GM21360 (cell line): ENCODE measurements around the gene HES2.
A peak's percentile ranks its signal among the peaks of the same experiment; 100 is the strongest.
"Not testable (repeated sequence)": the region's sequence is repeated elsewhere in the genome, so short reads cannot be mapped to it uniquely, and the experiment has no call there.

Experiments used
- ATAC-seq: cut with Tn5 transposase; IDR thresholded peaks from one replicate; pipeline ENCODE4 v1.9.1; 2021; ENCODE audit warnings: mild to moderate bottlenecking, moderate library complexity; ENCODE audit not compliant: unreplicated experiment

HES2 gene

DNA sequence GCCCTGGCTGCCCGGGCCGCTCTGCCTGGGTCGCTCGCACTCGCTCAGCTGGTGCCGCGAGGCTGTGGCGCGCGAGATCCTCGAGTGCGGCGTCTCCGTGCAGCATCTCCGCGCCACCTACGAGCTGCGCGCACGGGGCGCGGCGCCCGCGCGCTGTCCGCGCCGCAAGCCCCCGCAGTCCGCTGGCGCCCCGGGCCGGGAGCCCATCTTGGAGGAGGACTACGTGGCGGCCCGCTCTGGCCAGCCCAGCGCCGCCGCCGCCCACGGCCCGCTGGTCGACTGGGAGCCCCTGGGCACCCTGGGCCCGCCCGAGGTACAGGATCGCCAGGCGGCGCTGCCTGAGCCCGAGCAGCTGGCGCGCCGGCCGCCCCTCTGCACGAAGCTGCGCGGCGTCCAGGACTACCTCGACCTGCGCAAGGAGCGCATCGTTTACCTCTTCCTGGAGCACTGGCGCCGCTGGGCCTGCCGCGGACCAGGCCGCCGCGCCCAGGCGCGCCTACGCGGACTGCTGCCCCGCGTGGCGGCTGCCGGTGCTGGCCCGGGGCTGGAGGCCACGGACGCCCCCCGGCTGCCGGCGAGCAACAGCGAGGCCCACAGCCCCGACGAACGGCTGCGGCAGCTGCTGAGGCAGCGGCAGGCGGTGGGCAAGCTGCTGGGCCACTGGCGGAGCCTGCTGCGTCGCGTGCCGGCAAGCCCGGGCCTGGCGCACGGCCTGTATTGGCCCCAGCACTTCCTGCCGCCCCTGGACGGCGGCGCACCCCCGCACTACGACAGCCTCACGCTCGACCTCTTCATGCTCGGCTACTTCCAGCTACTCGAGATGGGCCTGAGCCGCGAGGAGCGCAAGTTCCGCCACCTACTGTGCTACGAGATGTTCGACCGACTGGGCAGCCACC is 35.4 kb upstream of the HES2 start:
- no peak for ATAC-seq

DNA sequence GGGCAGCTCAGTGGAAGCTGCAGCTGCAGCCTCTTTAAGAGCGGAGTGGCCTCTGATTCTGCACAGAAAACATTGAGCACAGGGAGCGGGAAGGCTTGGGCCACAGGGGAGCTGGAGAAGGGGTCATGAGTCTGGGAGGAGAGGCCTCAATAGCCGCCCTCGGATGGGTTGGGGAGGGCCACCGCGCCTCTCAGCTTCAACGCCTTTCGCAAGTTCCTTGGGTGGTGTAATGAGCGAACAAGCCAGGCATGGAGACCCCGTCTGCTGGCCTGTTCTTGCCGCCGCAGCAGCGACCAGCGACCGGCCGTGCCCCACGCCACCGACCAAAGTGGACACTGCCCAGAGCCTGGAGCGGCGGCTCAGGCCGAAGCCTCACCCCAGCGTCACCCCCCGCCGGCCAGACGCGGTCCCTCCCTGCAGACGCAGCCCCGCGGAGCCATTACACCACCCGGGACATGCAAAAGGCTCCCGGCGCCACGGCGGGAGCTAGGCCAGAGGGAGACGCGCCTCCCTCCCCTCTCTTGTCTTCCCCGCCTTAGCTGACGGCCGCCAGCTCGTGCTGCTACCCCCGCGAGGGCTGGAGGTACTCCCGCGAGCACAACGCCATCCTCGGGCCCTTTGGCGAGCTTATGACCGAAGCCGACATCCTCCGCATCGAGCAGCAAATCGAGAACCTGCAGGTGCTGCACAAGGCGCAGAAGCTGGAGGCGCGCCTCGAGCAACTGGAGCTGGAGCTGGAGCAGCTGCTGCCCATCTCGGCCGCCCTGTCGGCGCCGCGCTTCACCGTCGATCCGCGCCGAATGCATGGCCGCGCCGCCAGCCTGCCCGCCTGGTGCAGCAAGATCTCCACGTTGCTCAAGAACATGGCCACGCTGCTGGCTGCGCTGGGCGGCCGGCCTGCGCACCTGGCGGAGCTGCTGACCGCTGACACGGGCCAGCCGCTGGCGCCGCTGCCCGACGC is 34.5 kb upstream of the HES2 start:
- ATAC-seq, result not testable (repeated sequence)

DNA sequence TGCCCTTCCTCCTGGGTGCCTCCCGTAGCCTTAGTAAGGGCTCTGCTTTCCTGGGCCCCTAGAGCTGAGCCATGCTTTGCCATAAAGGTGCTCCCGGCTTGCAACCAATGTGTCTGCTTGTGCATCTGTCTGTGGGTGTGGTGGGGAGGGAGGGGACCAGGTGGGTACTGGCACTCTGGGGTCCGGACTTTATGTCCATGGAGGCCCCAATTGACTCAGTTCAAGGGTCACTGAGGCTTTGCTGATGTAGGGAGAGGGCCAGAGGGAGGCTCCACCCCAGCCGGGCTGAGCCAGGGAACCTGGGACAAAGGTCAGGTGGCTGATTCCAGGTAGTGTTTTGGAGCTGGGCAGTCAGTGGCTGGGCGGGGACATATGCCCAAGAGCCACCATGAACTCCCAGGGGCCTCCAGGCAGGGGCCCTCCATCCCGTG is 31.2 kb upstream of the HES2 start:
- no peak for ATAC-seq

DNA sequence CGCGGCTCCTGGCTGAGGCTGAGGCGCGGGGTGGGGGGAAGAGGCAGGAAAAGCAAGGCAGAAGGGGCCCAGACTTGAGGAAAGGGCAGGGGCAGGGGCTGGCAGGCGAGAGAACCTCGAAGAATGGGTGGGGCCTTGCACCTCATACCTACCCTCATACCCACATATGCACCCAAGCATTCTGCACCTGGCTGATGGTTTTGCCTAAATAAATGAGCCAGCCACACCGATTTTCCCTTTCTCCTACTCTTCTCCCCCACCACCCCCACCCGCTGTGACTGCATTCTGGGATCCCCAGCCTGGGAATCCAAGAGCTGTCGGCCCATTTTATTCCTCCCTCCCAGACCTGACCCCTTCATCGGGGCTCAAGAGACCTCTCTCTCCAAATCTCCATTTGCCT is 30.8 kb upstream of the HES2 start:
- not testable (repeated sequence) for ATAC-seq

DNA sequence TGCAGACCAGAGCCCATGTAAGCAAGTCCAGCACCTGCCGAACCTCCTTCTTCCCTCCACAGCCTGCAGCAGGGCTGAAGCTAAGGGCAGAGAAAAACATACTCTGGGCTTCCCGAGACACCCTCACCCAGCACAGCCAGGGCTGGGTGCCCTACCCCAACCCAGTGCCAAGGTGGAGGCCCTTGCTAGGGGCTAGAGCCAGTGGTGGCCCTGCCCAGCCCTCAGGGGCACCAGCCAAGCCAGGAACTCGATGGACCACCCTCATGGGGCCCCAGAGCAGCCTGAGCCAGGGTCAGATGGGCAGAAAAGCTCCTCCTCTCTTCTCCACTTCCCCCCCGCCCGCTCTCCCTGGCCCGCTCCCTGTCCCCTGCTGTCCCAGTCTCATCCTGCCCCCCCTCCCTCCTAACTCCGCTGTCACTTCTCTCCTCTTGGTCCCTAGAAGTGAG is 30.3 kb upstream of the HES2 start:
- ATAC-seq, result no peak

DNA sequence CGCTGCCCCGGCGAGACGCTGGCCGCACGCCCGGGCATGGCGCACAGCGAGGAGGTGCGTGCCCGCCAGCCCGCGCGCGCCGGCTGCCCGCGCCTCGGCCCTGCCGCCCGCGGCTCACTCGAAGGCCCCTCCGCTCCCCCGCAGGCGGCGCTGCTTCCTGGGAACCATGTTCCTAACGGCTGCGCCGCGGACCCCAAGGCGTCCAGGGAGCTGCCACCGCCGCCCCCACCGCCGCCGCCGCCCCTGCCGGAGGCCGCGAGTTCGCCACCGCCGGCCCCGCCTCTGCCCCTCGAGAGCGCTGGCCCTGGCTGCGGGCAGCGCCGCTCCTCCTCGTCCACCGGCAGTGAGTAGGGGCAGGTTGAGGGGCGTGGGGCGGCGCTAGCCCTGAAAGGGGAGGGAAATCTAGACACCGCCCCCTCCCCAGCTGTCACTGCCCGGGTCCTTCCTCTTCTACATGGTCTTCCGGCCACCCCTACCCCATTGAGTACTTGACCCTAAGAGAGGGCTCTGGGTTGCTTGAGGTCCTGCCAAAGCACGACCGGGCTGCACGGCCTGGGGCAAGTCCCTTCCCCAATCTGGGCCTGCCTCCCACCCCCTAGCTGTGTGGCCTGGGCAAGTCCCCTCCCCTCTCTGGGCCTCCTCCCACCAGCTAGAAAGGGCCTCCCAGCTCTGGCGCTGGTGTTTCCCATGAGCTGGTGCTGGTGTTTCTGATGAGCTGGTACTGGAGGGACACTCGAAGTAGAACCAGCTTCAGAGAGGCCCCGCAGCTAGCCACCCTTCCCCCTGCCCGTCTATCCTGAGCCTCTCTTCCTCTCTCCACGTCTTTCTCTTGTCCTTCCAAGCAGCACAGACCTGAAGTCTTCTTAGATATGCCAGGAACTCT is 29.3 kb upstream of the HES2 start:
- ATAC-seq, result no peak

DNA sequence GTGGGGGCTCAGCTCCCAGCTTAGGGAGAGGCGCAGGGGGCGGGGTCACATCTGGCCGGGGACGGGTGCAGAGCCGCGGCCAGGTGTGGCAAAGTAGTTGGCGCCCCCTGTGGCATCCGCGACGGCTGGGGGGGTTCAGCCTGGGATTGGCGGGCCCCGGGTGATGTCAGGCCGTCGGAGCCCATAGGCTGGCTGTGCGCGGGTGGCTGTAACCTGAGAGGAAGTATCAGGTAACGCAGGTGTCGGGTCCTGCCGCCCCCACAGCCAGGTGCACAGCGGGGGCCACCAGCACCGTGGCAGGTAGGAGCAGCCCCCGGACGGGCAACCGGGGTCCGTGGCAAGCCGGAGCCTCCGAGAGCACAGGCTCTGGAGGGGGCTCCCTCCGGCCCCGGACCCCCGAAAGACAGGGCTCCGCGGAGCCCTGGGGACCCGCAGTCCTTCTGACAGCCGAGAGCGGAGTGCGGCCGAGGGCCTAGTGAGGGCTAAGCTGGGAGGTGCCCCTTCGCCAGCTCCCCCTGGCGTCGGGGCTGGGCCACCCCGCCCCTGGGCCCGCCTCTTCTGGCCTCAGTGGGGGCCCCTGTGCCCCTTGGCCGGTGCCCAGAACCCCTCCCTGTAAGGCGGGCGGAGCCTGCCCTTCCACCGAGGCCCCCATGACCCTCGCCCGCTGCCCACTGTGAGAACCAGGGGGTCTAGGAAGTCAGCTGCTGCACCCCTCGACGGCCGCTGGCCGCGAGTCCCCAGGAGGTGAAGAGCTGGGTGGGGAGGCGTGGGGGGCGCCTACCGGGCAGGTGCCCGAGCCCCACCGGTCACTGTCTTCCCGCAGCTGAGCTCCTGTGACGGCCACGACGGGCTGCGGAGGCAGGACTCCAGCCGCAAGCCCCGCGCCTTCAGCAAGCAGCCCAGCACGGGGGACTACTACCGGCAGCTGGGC is 28.4 kb upstream of the HES2 start:
- no peak for ATAC-seq

DNA sequence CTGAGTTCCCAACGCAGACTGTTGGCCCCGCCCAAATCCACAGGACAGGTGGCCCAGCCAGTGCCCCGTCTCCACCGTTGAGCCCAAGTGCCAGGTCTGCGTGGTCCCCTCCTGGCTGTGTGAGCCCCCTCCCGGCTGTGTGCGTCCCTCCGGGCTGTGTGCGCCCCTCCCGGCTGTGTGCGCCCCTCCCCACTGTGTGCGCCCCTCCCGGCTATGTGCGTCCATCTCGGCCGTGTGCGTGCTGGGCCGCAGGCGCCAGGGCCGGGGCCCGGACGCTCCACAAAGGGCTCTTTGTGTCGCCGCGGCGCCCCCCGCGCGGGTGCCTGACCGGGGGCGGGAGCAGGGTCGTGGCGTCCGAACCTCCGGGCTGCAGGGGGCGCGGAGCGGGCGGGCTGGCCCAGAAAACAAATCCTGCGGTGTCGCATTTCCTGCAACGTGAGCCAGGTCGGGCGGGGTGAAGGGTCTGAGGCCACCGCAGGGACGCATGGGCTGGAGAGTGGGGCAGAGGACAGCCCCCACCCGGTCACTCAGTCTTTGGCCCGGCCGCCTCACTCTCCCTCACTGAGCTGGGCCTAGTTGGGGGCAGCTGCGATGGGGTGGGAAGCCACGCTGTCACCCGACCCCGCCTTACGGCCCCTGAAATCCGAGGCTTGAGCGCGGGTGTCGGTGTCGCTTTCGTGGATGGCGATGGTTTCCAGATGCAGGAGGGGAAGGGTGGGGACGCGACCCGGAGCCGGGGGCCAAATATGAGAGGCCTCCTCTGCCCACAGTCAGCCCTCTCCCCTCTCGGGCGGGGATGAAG is 27.5 kb upstream of the HES2 start:
- ATAC-seq, result no peak

DNA sequence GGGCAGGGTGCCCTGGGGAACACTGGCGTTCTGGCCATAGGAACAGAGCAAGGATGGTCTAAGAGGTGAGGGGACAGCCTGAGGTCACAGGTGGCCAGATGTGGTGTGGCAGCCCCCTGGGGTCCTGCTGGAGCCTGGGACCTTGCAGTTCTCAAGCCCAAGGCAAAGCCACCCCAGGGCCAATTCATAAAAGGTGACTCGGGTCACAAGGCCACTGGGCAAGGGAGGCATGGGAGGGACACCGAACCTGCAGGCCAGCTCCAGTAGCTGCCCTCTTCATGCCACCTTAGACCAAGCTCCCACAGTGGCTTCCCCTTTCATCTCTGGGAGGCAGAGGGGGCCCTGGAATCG is 26.9 kb upstream of the HES2 start:
- no peak for ATAC-seq

DNA sequence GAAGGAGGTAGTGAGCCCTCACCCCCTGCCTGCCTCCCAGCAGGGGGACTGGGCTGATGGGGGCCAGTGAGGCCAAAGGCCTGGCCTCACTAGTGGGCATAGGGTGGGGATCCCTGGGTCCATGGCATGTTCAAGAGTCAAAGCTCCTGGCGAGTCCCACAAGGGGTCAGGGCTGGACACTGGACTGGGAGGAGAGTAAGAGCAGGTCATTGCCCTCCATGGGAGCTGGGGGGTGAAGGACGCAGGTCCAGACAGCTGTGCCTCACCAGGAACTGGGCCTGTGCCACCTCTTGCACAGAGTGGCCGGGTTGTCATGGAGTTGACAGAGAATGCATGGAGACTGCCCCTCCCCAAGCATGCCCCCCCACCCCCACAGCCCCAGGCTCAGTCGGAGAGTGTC is 26.2 kb upstream of the HES2 start:
- ATAC-seq, result not testable (repeated sequence)

DNA sequence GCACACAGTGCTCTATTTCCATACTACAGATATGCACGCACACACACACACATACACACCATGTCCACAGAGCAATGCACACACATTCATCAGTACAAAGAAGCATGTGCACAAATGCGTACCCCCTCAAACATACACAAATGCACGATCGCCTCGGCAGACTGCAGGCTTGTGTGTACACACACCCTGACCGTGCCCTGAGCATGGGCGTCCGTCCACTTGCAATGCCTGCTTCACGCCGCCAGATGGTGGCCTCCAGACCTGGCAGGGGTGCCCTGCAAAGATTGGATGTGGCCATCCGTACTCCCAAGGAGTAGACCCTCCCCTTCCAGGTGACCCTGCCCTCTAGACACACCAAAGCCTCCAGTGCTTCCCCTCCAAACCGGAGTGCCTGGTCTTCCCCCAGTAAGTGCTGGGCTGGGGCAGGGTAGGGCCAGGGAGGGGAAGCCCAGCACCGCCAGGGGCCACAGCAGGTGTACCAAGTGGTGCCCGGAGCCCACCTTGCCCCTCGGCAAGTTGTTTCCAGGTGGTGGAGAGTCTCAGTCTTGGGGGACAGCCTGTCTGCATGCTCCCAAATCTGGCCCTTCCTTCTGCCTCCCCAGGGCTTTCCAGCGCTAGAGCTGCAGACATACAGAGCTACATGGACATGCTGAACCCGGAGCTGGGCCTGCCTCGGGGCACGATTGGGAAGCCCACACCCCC is 25.5 kb upstream of the HES2 start:
- peak; percentile 42 for ATAC-seq

DNA sequence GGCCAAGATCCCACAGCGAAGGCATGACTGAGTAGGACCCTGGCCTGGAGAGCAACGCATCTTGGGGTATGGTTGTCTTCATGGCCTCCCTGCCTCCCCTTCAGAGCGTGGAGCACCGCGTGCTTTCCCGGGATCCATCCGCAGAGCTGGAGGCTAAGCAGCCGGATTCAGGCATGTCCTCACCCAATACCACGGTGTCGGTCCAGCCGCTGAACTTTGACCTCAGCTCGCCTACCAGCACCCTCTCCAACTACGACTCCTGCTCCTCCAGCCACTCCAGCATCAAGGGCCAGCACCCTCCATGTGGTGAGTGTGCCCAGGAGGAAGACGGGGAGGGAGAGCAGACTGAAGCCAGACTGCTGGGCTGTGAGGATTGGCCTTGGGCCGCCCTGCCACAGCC is 24.7 kb upstream of the HES2 start:
- ATAC-seq, result no peak

DNA sequence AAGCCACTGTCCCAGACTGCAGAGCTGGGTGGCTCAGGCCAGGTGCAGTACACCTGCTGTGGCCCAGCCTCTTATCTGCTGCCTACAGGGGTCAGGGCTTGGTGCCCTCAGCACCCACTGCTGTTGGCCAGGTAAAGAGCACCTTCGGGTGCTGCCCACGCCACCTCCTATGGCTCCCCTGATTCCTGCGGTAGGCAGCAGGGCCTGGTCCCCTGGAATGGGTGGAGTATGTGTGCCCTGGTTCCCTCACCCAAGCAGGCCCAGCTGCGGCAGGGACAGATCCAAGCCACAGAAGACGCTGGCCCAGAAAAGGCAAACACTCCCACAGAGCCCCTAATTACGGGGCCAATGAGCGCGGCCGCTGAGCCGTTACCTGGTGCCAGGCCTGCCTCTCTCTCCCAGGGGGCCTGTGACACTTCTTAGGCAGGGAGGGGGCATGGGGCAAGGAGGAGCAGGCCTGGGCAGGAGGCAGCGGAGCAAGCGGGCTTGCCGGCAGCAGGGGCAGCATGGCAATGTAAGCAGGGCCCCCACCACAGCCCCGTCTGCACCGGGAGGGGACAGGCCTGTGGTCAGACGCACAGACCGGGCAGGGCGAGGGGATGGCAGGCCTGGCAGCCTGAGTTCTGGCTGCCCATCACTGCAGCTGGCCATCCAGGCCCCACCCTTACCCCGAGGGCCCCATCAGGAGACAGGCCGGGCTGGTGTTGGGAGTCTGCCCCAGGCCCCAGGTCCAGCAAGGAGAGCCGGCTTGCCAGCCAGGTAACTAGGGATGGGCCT is 23.8 kb upstream of the HES2 start:
- ATAC-seq, result no peak

DNA sequence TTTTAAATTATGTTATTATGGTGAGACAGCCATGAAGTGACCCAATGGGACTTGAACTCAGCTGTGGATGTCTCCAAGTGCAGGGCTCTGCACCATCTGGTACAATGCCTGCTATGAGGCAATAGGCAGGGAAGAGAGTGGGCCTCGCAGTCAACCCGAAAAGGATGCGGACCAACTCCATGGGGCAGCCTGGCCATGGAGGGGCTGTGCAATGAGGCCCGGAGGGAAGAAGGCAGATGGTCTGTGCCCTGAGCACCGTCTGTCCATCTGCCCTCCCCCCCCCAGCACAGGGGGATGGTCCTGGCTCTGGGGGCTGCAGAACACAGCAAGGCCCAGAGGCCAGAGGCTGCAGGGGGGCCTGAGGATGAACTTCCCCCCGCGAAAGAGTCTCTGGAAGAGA is 21.9 kb upstream of the HES2 start:
- ATAC-seq, result no peak

DNA sequence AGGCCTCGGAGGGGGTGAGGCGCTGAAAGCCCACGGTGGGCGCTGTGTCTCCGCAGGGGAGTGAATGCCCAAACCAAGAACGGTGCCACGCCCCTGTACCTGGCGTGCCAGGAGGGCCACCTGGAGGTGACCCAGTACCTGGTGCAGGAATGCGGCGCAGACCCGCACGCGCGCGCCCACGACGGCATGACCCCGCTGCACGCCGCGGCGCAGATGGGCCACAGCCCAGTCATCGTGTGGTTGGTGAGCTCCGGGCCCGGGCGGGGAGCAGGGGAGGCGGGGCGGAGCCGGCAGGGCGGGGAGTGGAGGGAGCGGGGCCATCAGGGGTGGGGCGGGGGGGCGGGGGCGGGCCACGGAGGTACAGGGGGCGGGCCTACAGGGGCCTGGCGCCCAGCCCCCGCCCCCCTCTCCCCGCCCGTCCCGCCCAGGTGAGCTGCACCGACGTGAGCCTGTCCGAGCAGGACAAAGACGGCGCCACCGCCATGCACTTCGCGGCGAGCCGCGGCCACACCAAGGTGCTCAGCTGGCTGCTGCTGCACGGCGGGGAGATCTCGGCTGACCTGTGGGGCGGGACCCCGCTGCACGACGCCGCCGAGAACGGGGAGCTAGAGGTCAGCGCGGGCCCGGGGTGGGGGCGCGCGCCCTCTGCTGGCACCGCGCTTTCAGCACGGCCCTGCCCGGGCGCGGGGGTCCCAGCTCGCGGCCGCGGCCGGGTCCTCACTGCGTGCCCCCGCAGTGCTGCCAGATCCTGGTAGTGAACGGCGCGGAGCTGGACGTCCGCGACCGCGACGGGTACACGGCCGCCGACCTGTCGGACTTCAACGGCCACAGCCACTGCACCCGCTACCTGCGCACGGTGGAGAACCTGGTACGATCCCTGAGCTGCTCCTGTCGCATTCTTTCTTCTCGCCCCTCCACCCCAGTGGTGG is 20.7 kb upstream of the HES2 start:
- ATAC-seq, result no peak

DNA sequence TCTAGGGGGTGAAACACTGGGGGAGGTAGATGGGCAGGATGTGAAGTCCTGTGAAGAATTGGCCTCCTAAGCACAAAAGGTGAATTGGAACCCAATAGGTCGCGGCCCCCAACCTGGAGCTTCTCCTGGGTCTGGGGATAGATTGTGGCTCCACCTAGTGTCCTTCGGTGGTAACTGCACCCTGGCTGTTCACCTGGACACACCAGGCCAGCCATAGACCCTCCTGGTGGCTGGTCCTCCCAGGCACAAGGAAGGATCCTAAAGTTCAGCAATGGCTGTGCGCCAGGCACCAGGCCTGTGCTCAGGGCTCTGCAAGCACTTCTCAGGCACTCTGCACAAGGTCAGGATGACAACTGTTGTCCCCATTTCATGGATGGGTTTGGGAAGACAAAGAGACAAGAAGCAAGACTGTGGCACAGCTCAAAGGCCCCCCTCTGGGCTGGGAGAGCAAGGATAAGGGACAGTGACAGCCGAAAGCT is 18.4 kb upstream of the HES2 start:
- ATAC-seq, result peak; percentile 67
